Adrenal gland (tissue), 5 donors: ENCODE data around the gene IRF8.

Experiments
- CTCF ChIP-seq, 6 experiments: fragments of 450-650 bp in 4 of 6; fragments of 200-600 bp in 2 of 6; sonication (generic) in 1 of 6; IDR thresholded peaks; 1 replicate in 5 of 6; 2 replicates in 1 of 6; pipeline versions ENCODE4 v1.5.1 to v1.8.0; 2016 to 2021; ENCODE audit warnings: antibody characterized with exemption in 6 of 6, mild to moderate bottlenecking in 2 of 6, moderate library complexity in 1 of 6
- POLR2A ChIP-seq, 2 donors: fragments of 450-650 bp; IDR thresholded peaks; one replicate each; pipeline ENCODE4 v1.6.1; 2017; ENCODE audit warnings: antibody characterized with exemption in 2 of 2, mild to moderate bottlenecking in 2 of 2, moderate library complexity in 1 of 2
- donor health status: DM: no; HTN: no; CAD: no.

DNA sequence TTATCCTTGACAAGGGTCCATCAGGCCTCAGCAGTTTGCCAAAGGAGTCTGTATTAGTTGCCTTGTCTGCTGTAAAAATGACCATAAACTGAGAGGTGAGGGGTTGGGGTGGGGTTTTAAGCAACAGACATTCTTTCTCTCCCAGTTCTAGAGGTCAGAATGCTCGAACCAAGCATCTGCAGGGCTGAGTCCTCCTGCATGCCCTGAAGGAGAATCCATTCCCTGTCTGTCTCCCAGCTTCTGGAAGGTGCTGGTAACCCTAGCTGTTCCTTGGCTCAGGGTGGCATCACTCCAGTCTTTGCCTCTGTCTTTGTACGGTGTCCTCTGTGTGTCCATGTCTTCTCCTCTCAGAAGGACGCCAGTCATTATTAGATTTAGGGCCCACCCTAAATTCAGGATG is 17.5 kb upstream of the IRF8 start:
- TF ChIP-seq CTCF (IDR thresholded peaks at IDR 0.05) (no peak), POLR2A (IDR thresholded peaks at IDR 0.05) (no peak)
